H1 (cell line): ENCODE results near the gene DNAH8. TPM values are rescaled to one million over a fixed set of nuclear protein-coding genes. Genes with fewer than 3 reads are reported as not detected.

Source experiments
- CBX8 ChIP-seq: fragments of 300-800, 300-1000 bp; sonication (generic); IDR thresholded peaks from 2 replicates; pipeline ENCODE4 v1.7.1; 2016; ENCODE audit warnings: low read depth, low read length, borderline replicate concordance
- EZH2 ChIP-seq: fragments of 200-600 bp; sonication (generic); IDR thresholded peaks from 2 replicates; pipeline ENCODE4 v1.7.1; 2012; ENCODE audit warnings: low read depth, mild to moderate bottlenecking, moderate library complexity, low read length, inconsistent platforms; ENCODE audit not compliant: severe bottlenecking
- GABPA ChIP-seq: IDR thresholded peaks from 2 replicates; pipeline ENCODE4 v1.6.1; 2011; ENCODE audit warnings: mild to moderate bottlenecking, low read length, moderate library complexity, borderline replicate concordance; ENCODE audit not compliant: insufficient read depth
- MAFK ChIP-seq: IDR thresholded peaks from 2 replicates; pipeline ENCODE4 v1.6.1; 2012; ENCODE audit warnings: low read depth, mild to moderate bottlenecking, improper control_type of control experiment, low read length
- polyA plus RNA-seq, 7 experiments: library from polyadenylated mRNA; depleted of rRNA in 3 of 7; stranded (reverse) in 5 of 7; unstranded in 2 of 7; fragments of >200 nt in 5 of 7; fragments of 200-250 nt in 2 of 7; gene quantifications; 1 replicate in 5 of 7; 2 replicates in 1 of 7; 4 replicates in 1 of 7; pipeline versions ENCODE4 v1.2.1 to v1.2.3, GENCODE V29; 2011 to 2013; ENCODE audit warnings: missing spikeins in 2 of 7, mixed read lengths in 2 of 7
- total RNA-seq: library from RNA; stranded (reverse); fragmentation: NEBNext Ultra II Directional; extraction: Animal tissue kit (Norgen Biotek cat#: 25700); gene quantifications from 2 replicates; pipeline ENCODE4 v1.2.1, GENCODE V29; 2021
- TF ChIP-seq, protein P1 (sequence below): fragments of 300-600 bp; sonication (generic); IDR thresholded peaks from 2 replicates; pipeline ENCODE4 v1.7.1; 2012; ENCODE audit warnings: low read length, moderate library complexity, mild to moderate bottlenecking, inconsistent platforms; ENCODE audit not compliant: insufficient replicate concordance
- TF ChIP-seq, protein P2 (sequence below), 3 experiments: IDR thresholded peaks; 1 replicate in 2 of 3; 2 replicates in 1 of 3; pipeline versions ENCODE4 v1.5.1 to v1.6.1; 2011; ENCODE audit warnings: low read length in 3 of 3, mild to moderate bottlenecking in 3 of 3, inconsistent platforms in 2 of 3, low read depth in 1 of 3, moderate library complexity in 1 of 3; ENCODE audit not compliant: insufficient read depth in 1 of 3; ENCODE audit errors: control extremely low read depth in 1 of 3

Gene DNAH8
- total and polyA plus RNA-seq, 2 of the 8 experiments (the other 6 are each of a cell fraction or from before 2014, with no cell fraction given), result under 0.01 TPM; not detected in 1

DNA sequence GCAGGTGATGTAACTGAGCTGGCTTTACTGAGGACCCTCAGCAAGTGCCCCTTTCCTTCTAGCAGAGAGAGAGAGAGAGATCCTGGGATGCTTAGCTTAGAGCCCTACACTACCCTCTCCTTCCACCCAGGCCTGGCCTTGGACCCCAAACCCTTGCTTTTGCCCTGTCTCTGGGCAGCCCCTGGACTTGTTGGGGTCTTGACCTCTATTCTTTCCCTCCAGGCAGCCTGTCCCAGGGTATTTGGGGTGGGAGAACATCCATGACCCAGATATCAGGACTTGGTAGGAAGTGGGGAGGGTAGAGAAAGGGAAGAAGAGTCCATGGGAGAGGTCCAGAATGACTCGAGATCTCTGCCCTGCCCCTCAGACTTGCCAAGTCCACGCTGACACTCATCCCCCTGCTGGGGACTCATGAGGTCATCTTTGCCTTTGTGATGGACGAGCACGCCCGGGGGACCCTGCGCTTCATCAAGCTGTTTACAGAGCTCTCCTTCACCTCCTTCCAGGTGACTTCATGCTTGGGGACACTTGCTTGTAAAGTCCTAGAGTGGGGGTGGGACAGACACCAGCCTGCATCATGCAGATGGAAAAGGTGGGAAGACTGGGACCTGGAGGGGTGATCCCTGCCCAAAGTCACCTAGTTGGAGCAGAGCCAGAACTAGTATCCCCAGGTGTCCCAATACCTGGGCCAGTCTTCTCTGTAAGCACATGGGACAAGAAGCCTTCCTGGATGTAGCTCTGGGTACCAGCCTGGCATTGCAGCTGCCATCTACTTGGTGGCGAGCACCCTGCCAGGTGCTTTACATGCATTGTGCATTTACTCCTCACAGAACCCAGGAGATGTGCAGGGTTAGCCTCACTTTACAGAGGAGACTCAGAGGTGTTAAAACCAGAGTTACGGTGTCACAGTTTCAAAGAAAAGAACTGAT lies 364.4 kb downstream of the DNAH8 start (continued):
- TF ChIP-seq, protein P1, sequence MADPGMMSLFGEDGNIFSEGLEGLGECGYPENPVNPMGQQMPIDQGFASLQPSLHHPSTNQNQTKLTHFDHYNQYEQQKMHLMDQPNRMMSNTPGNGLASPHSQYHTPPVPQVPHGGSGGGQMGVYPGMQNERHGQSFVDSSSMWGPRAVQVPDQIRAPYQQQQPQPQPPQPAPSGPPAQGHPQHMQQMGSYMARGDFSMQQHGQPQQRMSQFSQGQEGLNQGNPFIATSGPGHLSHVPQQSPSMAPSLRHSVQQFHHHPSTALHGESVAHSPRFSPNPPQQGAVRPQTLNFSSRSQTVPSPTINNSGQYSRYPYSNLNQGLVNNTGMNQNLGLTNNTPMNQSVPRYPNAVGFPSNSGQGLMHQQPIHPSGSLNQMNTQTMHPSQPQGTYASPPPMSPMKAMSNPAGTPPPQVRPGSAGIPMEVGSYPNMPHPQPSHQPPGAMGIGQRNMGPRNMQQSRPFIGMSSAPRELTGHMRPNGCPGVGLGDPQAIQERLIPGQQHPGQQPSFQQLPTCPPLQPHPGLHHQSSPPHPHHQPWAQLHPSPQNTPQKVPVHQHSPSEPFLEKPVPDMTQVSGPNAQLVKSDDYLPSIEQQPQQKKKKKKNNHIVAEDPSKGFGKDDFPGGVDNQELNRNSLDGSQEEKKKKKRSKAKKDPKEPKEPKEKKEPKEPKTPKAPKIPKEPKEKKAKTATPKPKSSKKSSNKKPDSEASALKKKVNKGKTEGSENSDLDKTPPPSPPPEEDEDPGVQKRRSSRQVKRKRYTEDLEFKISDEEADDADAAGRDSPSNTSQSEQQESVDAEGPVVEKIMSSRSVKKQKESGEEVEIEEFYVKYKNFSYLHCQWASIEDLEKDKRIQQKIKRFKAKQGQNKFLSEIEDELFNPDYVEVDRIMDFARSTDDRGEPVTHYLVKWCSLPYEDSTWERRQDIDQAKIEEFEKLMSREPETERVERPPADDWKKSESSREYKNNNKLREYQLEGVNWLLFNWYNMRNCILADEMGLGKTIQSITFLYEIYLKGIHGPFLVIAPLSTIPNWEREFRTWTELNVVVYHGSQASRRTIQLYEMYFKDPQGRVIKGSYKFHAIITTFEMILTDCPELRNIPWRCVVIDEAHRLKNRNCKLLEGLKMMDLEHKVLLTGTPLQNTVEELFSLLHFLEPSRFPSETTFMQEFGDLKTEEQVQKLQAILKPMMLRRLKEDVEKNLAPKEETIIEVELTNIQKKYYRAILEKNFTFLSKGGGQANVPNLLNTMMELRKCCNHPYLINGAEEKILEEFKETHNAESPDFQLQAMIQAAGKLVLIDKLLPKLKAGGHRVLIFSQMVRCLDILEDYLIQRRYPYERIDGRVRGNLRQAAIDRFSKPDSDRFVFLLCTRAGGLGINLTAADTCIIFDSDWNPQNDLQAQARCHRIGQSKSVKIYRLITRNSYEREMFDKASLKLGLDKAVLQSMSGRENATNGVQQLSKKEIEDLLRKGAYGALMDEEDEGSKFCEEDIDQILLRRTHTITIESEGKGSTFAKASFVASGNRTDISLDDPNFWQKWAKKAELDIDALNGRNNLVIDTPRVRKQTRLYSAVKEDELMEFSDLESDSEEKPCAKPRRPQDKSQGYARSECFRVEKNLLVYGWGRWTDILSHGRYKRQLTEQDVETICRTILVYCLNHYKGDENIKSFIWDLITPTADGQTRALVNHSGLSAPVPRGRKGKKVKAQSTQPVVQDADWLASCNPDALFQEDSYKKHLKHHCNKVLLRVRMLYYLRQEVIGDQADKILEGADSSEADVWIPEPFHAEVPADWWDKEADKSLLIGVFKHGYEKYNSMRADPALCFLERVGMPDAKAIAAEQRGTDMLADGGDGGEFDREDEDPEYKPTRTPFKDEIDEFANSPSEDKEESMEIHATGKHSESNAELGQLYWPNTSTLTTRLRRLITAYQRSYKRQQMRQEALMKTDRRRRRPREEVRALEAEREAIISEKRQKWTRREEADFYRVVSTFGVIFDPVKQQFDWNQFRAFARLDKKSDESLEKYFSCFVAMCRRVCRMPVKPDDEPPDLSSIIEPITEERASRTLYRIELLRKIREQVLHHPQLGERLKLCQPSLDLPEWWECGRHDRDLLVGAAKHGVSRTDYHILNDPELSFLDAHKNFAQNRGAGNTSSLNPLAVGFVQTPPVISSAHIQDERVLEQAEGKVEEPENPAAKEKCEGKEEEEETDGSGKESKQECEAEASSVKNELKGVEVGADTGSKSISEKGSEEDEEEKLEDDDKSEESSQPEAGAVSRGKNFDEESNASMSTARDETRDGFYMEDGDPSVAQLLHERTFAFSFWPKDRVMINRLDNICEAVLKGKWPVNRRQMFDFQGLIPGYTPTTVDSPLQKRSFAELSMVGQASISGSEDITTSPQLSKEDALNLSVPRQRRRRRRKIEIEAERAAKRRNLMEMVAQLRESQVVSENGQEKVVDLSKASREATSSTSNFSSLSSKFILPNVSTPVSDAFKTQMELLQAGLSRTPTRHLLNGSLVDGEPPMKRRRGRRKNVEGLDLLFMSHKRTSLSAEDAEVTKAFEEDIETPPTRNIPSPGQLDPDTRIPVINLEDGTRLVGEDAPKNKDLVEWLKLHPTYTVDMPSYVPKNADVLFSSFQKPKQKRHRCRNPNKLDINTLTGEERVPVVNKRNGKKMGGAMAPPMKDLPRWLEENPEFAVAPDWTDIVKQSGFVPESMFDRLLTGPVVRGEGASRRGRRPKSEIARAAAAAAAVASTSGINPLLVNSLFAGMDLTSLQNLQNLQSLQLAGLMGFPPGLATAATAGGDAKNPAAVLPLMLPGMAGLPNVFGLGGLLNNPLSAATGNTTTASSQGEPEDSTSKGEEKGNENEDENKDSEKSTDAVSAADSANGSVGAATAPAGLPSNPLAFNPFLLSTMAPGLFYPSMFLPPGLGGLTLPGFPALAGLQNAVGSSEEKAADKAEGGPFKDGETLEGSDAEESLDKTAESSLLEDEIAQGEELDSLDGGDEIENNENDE, result no peak
- TF ChIP-seq CBX8 (no peak), MAFK (no peak), EZH2 (no peak), GABPA (no peak)
- TF ChIP-seq, protein P2, sequence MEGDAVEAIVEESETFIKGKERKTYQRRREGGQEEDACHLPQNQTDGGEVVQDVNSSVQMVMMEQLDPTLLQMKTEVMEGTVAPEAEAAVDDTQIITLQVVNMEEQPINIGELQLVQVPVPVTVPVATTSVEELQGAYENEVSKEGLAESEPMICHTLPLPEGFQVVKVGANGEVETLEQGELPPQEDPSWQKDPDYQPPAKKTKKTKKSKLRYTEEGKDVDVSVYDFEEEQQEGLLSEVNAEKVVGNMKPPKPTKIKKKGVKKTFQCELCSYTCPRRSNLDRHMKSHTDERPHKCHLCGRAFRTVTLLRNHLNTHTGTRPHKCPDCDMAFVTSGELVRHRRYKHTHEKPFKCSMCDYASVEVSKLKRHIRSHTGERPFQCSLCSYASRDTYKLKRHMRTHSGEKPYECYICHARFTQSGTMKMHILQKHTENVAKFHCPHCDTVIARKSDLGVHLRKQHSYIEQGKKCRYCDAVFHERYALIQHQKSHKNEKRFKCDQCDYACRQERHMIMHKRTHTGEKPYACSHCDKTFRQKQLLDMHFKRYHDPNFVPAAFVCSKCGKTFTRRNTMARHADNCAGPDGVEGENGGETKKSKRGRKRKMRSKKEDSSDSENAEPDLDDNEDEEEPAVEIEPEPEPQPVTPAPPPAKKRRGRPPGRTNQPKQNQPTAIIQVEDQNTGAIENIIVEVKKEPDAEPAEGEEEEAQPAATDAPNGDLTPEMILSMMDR (IDR thresholded peaks at IDR 0.05; ENCODE audit: control extremely low read depth in 1 of 3, insufficient read depth in 1 of 3, low read depth in 1 of 3, low read length in 3 of 3), result no peak
